ENCODE results near the gene GTF3C2.

GTF3C2 gene

DNA sequence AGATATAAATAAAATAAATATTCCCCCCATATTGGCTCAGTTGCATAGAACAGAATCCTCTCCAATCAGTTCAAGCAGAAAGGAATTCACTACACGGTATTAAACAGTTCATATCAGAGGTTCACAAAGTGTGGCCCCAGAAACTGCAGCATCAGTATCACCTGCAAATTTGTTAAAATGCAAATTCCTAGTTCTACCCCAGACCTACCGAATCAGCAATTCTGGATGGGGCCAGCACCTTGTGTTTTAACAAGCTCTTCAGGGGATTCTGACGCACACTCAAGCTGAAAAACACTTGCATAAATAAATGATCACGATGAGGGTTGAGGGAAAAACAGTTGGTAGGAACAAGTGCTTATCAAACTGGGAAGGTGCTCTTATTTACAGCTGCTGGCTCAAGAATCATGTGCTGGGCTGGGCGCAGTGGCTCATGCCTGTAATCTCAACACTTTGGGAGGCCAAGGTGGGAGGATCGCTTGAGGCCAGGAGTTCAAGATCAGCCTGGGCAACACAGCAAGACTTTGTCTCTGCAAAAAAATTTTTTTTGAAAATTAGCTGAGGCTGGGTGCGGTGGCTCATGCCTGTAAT, 6.4 kb downstream of the GTF3C2 start:
- Histone ChIP-seq H3K27ac (replicated peaks) (no peak overlapping the region), H3K27me3 (ENCODE audit: insufficient read depth, poor library complexity, severe bottlenecking) (no peaks in the 10 kb centered on the region), H3K4me3 (replicated peaks; ENCODE audit: insufficient read depth, low read length) (no peak overlapping the region)
- TF ChIP-seq, protein P1, sequence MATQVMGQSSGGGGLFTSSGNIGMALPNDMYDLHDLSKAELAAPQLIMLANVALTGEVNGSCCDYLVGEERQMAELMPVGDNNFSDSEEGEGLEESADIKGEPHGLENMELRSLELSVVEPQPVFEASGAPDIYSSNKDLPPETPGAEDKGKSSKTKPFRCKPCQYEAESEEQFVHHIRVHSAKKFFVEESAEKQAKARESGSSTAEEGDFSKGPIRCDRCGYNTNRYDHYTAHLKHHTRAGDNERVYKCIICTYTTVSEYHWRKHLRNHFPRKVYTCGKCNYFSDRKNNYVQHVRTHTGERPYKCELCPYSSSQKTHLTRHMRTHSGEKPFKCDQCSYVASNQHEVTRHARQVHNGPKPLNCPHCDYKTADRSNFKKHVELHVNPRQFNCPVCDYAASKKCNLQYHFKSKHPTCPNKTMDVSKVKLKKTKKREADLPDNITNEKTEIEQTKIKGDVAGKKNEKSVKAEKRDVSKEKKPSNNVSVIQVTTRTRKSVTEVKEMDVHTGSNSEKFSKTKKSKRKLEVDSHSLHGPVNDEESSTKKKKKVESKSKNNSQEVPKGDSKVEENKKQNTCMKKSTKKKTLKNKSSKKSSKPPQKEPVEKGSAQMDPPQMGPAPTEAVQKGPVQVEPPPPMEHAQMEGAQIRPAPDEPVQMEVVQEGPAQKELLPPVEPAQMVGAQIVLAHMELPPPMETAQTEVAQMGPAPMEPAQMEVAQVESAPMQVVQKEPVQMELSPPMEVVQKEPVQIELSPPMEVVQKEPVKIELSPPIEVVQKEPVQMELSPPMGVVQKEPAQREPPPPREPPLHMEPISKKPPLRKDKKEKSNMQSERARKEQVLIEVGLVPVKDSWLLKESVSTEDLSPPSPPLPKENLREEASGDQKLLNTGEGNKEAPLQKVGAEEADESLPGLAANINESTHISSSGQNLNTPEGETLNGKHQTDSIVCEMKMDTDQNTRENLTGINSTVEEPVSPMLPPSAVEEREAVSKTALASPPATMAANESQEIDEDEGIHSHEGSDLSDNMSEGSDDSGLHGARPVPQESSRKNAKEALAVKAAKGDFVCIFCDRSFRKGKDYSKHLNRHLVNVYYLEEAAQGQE (IDR thresholded peaks at IDR 0.05; ENCODE audit: insufficient replicate concordance, low read depth) = no peak
- TF ChIP-seq POLR2AphosphoS5 (IDR thresholded peaks at IDR 0.05; ENCODE audit: low read depth) = no peak
- no peak for TF ChIP-seq GABPA (IDR thresholded peaks at IDR 0.05; ENCODE audit: low read depth)
- TF ChIP-seq, protein P2, sequence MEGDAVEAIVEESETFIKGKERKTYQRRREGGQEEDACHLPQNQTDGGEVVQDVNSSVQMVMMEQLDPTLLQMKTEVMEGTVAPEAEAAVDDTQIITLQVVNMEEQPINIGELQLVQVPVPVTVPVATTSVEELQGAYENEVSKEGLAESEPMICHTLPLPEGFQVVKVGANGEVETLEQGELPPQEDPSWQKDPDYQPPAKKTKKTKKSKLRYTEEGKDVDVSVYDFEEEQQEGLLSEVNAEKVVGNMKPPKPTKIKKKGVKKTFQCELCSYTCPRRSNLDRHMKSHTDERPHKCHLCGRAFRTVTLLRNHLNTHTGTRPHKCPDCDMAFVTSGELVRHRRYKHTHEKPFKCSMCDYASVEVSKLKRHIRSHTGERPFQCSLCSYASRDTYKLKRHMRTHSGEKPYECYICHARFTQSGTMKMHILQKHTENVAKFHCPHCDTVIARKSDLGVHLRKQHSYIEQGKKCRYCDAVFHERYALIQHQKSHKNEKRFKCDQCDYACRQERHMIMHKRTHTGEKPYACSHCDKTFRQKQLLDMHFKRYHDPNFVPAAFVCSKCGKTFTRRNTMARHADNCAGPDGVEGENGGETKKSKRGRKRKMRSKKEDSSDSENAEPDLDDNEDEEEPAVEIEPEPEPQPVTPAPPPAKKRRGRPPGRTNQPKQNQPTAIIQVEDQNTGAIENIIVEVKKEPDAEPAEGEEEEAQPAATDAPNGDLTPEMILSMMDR (IDR thresholded peaks at IDR 0.05; ENCODE audit: insufficient read depth, low read length) = no peak
- no peak for TF ChIP-seq SPI1 (IDR thresholded peaks at IDR 0.05; ENCODE audit: borderline replicate concordance, low read depth)
- no peak for DNase-seq (ENCODE audit: low read depth in 1 of 2, low spot score in 1 of 2)

DNA sequence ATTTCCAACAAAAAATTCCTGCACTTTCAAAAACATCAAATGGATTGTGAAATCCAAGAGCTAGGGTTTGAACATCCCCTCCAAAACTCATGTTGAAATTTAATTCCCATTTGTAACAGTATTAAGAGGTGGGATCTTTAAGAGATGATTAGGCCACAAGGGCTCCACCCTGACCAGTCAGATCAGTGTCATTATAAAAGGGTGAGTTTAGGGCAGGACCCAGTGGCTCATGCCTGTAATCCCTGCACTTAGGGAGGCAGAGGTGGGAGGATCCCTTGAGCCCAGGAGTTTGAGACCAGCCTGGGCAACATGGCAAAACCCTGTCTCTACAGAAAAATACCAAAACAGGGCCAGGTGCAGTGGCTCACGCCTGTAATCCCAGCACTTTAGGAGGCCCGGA, 8.9 kb downstream of the GTF3C2 start:
- Histone ChIP-seq H3K4me3 (replicated peaks; ENCODE audit: insufficient read depth, low read length) (no peak overlapping the region), H3K27ac (replicated peaks) (no peak overlapping the region), H3K27me3 (ENCODE audit: insufficient read depth, poor library complexity, severe bottlenecking) (no peaks in the 10 kb centered on the region)
- TF ChIP-seq SPI1 (IDR thresholded peaks at IDR 0.05; ENCODE audit: borderline replicate concordance, low read depth) = no peak
- no peak for TF ChIP-seq POLR2AphosphoS5 (IDR thresholded peaks at IDR 0.05; ENCODE audit: low read depth)
- no peak for DNase-seq (ENCODE audit: low read depth in 1 of 2, low spot score in 1 of 2)

DNA sequence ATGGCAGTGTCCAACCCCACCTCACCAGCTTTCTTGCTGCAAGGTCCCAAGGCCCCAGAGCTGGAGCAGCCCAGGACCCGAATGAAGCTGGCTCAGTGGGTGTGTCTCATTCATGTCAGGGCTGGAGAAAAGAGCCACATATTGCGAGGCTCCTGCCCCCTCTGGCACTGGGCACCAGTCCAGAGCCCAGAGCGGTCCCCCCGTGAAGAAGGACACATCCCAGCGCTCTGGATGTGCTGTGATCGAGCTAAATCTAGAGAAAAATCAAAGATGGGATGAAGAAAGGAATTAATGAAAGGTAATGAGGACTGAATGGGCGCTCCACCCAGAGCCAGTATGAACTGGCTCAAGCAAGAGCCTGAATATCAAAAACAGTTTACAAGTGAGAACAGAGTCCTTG, 20.4 kb downstream of the GTF3C2 start:
- H3K4me3 ChIP-seq (replicated peaks; ENCODE audit: insufficient read depth, low read length) = no peak overlapping the region
- H3K27ac ChIP-seq (replicated peaks) = no peak overlapping the region
- no peak for DNase-seq (ENCODE audit: low read depth in 1 of 2, low spot score in 1 of 2)
- TF ChIP-seq SPI1 (IDR thresholded peaks at IDR 0.05; ENCODE audit: borderline replicate concordance, low read depth) = no peak
- no peak for TF ChIP-seq GABPA (IDR thresholded peaks at IDR 0.05; ENCODE audit: low read depth)
- TF ChIP-seq, protein P1 (IDR thresholded peaks at IDR 0.05; ENCODE audit: insufficient replicate concordance, low read depth) = no peak
- TF ChIP-seq, protein P2 (IDR thresholded peaks at IDR 0.05; ENCODE audit: insufficient read depth, low read length) = no peak
- no peak for TF ChIP-seq POLR2AphosphoS5 (IDR thresholded peaks at IDR 0.05; ENCODE audit: low read depth)
- H3K27me3 ChIP-seq (ENCODE audit: insufficient read depth, poor library complexity, severe bottlenecking) = no peaks in the 10 kb centered on the region

DNA sequence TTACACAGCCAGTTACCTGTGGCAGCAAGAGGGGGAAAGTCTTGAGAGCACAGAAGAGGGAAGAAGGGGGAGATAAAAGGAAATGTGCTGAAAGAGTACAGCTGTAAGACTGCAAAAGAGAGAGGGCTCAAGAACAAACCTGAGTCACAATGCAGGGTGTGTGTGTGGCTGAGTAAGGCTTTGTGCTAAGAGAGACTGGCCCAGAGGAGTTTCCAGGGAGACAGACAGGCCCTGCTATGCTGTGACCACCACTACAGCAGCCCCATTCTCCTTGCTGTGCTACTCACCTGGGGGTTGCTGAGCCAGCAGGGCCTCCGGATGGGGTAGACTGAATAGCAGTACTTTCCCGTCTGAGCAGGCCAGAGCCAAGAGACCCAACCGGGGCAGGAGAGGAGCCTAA, 21.3 kb downstream of the GTF3C2 start:
- TF ChIP-seq GABPA (IDR thresholded peaks at IDR 0.05; ENCODE audit: low read depth) = no peak
- TF ChIP-seq, protein P2 (IDR thresholded peaks at IDR 0.05; ENCODE audit: insufficient read depth, low read length) = no peak
- TF ChIP-seq POLR2AphosphoS5 (IDR thresholded peaks at IDR 0.05; ENCODE audit: low read depth) = no peak
- TF ChIP-seq, protein P1 (IDR thresholded peaks at IDR 0.05; ENCODE audit: insufficient replicate concordance, low read depth) = no peak
- no peak for TF ChIP-seq SPI1 (IDR thresholded peaks at IDR 0.05; ENCODE audit: borderline replicate concordance, low read depth)
- DNase-seq (ENCODE audit: low read depth in 1 of 2, low spot score in 1 of 2) = no peak
- no peaks in the 10 kb centered on the region for H3K27me3 ChIP-seq (ENCODE audit: insufficient read depth, poor library complexity, severe bottlenecking)

More for the DNA sequence above, 21.3 kb downstream of the GTF3C2 start:
- Histone ChIP-seq H3K4me3 (replicated peaks; ENCODE audit: insufficient read depth, low read length) (no peak overlapping the region), H3K27ac (replicated peaks) (no peak overlapping the region)
